ENCODE measurements around the gene OR2V1.
A peak's percentile ranks its signal among the peaks of the same experiment; 100 is the strongest.
"Not testable (repeated sequence)": the region's sequence is repeated elsewhere in the genome, so short reads cannot be mapped to it uniquely, and the experiment has no call there.

The OR2V1 gene

GRCh38 chr5:181100121-181100875, 30.7 kb downstream of the OR2V1 start:
- Mint-ChIP-seq H3K27me3 (ENCODE audit: low read depth, poor library complexity) (peaks cover 43% of the 10 kb centered on the region), H3K9me3 (peaks cover 17% of the 10 kb centered on the region), H3K27ac (no peak overlapping the region), H3K36me3 (ENCODE audit: low read depth) (no peaks in the 10 kb centered on the region), H3K4me3 (peak overlapping the region; percentile 66), H3K4me1 (peaks cover 8% of the 10 kb centered on the region)
- TF ChIP-seq CTCF (IDR thresholded peaks at IDR 0.05): no peak
- peak; percentile 57 for DNase-seq

DNA sequence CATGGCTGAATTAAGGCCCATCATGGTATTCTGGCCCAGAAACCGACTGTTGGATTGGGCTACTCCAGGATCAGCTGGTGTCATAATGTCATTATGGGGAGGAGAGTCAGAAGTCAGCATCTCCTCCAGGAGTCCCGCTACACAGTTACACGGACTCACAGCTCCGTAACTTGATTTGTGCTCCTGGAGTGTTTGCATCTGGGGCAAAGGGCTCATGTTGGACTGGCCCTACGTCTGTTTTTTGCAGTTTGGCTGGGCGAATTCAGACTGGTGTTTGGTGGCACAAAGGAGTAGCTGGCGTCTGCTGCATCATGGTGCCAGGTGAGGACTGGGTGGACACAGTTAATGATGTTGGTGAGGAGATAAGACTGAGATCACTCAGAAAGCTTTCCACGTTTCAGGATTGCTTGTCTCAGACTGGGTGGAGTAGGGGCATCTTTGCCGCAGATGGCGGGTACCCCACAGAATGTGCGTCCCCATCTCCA, 31.3 kb downstream of the OR2V1 start:
- Mint-ChIP-seq H3K9me3 (peaks cover 17% of the 10 kb centered on the region), H3K4me1 (peaks cover 8% of the 10 kb centered on the region), H3K27me3 (ENCODE audit: low read depth, poor library complexity) (peaks cover 43% of the 10 kb centered on the region), H3K4me3 (peak overlapping the region; percentile 37), H3K27ac (no peak overlapping the region), H3K36me3 (ENCODE audit: low read depth) (no peaks in the 10 kb centered on the region)
- DNase-seq: no peak
- TF ChIP-seq CTCF (IDR thresholded peaks at IDR 0.05): no peak

- TF ChIP-seq CTCF (IDR thresholded peaks at IDR 0.05): no peak
- no peak overlapping the region for H3K27ac Mint-ChIP-seq
- H3K9me3 Mint-ChIP-seq: peaks cover 12% of the 10 kb centered on the region
- DNase-seq: no peak
- peaks cover 1% of the 10 kb centered on the region for H3K4me1 Mint-ChIP-seq
- no peaks in the 10 kb centered on the region for H3K36me3 Mint-ChIP-seq (ENCODE audit: low read depth)
- peaks cover 41% of the 10 kb centered on the region for H3K27me3 Mint-ChIP-seq (ENCODE audit: low read depth, poor library complexity)
- H3K4me3 Mint-ChIP-seq: peak overlapping the region; percentile 54
Observed at GRCh38 chr5:181098762-181099601, 32.0 kb downstream of the OR2V1 start.

- H3K9me3 Mint-ChIP-seq; H3K36me3 Mint-ChIP-seq (ENCODE audit: low read depth); H3K4me1 Mint-ChIP-seq; H3K27ac Mint-ChIP-seq; H3K4me3 Mint-ChIP-seq; DNase-seq: not testable (repeated sequence)
- H3K27me3 Mint-ChIP-seq (ENCODE audit: low read depth, poor library complexity): peaks cover 43% of the 10 kb centered on the region
Observed at GRCh38 chr5:181097759-181098491, 33.0 kb downstream of the OR2V1 start.

DNA sequence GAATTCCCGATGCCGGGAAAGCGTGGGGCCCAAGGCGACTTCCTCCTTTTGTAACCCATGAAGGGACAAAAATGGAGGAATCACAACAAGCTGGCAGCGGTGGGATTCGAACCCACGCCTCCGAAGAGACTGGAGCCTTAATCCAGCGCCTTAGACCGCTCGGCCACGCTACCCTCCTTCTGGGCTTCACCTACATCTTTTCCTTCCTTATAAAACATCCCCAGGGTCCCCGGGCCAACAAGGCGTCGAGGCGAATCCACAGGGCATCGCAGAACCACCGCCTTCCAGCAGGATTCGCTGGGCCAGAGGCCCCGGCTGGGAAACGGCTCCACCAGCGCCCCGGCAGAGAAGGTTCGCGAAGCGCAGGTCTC, 33.6 kb downstream of the OR2V1 start:
- DNase-seq; H3K4me1 Mint-ChIP-seq; H3K27ac Mint-ChIP-seq; H3K9me3 Mint-ChIP-seq; H3K36me3 Mint-ChIP-seq (ENCODE audit: low read depth); H3K4me3 Mint-ChIP-seq: not testable (repeated sequence)
- H3K27me3 Mint-ChIP-seq (ENCODE audit: low read depth, poor library complexity): peaks cover 46% of the 10 kb centered on the region

- H3K27me3 Mint-ChIP-seq (ENCODE audit: low read depth, poor library complexity): peaks cover 46% of the 10 kb centered on the region
- not testable (repeated sequence) for H3K9me3 Mint-ChIP-seq; H3K27ac Mint-ChIP-seq; H3K36me3 Mint-ChIP-seq (ENCODE audit: low read depth); DNase-seq; H3K4me3 Mint-ChIP-seq; H3K4me1 Mint-ChIP-seq
Observed at GRCh38 chr5:181096721-181097382, 34.1 kb downstream of the OR2V1 start.

DNA sequence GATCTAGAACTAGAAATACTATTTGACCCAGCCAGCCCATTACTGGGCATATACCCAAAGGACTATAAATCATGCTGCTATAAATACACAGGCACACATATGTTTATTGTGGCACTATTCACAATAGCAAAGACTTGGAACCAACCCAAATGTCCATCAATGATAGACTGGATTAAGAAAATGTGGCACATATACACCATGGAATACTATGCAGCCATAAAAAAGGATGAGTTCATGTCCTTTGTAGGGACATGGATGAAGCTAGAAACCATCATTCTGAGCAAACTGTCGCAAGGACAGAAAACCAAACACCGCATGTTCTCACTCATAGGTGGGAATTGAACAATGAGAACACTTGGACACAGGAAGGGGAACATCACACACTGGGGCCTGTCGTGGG, 35.8 kb downstream of the OR2V1 start:
- H3K27ac Mint-ChIP-seq; H3K36me3 Mint-ChIP-seq (ENCODE audit: low read depth); H3K9me3 Mint-ChIP-seq; H3K4me3 Mint-ChIP-seq; H3K4me1 Mint-ChIP-seq; DNase-seq: not testable (repeated sequence)
- peaks cover 43% of the 10 kb centered on the region for H3K27me3 Mint-ChIP-seq (ENCODE audit: low read depth, poor library complexity)
